Prostate gland (tissue), 2 donors: ENCODE results near the gene MCEE. TPM values are rescaled to one million over a fixed set of nuclear protein-coding genes. Genes with fewer than 3 reads are reported as not detected.

ENCODE experiments used
- DNase-seq: peaks from one replicate; pipeline ENCODE4 v3.0.0-alpha.2; 2019; ENCODE audit warnings: low spot score
- H3K27ac ChIP-seq, 2 donors: fragments of 200-600 bp; sonication (generic); 2 replicates each; pipeline ENCODE4 v1.5.1; 2017 to 2019
- H3K27me3 ChIP-seq: fragments of 200-600 bp; sonication (generic); replicated peaks from 2 replicates; pipeline ENCODE4 v1.5.1; 2019; ENCODE audit not compliant: insufficient read depth
- H3K36me3 ChIP-seq, 2 donors: fragments of 200-600 bp; sonication (generic); 1 replicate in 1 of 2; 2 replicates in 1 of 2; pipeline versions ENCODE4 v1.5.1 to v1.8.1; 2017 to 2019
- H3K4me1 ChIP-seq: fragments of 200-600 bp; sonication (generic); replicated peaks from 2 replicates; pipeline ENCODE4 v1.5.1; 2019
- H3K4me3 ChIP-seq, 2 donors: fragments of 200-600 bp; sonication (generic); 2 replicates each; pipeline ENCODE4 v1.5.1; 2017 to 2019
- H3K9me3 ChIP-seq: fragments of 200-600 bp; sonication (generic); 2 replicates; pipeline ENCODE4 v1.5.1; 2017
- CTCF ChIP-seq, 4 experiments: fragments of 200-600 bp in 2 of 4; fragments of 450-650 bp in 2 of 4; sonication (generic) in 2 of 4; IDR thresholded peaks; 1 replicate in 3 of 4; 2 replicates in 1 of 4; pipeline ENCODE4 v1.5.1; 2016 to 2019; ENCODE audit warnings: antibody characterized with exemption in 4 of 4, mild to moderate bottlenecking in 2 of 4, moderate library complexity in 2 of 4
- POLR2A ChIP-seq: fragments of 450-650 bp; IDR thresholded peaks from one replicate; pipeline ENCODE4 v1.6.1; 2016; ENCODE audit warnings: antibody characterized with exemption, mild to moderate bottlenecking
- POLR2AphosphoS5 ChIP-seq: sonication (generic); formaldehyde crosslinking; IDR thresholded peaks from one replicate; pipeline ENCODE4 v1.6.1; 2017; ENCODE audit warnings: antibody characterized with exemption
- WGBS: methylation state at CpG from one replicate; pipeline ENCODE4 v1.1.5; 2018; 5-methylcytosine and 5-hydroxymethylcytosine counted together
- intact Hi-C: fragments of 100-400 bp; cut with DNase I; formaldehyde crosslinking; loops from one replicate; pipeline ENCODE4 v1.14.2; 2022
- total RNA-seq, 2 donors: library from RNA; depleted of rRNA; stranded (reverse); fragments of >200 nt; gene quantifications; one replicate each; pipeline ENCODE4 v1.1.0, GENCODE V29; 2016

Gene MCEE
- total RNA-seq, 2 donors from 2014 or later: 18.2 to 41.4 TPM

- TF ChIP-seq CTCF (IDR thresholded peaks at IDR 0.05) (no peak), POLR2AphosphoS5 (no peak), POLR2A (no peak)
- DNase-seq: no peak
- intact Hi-C loops: loop anchor here (5.0 kb wide), 1 partner anchor 63 kb away; the partner anchor contains the start of gene NAGK
Measured at GRCh38 chr2:71129902-71130151, 202 bp downstream of the MCEE start.

GRCh38 chr2:71129114-71129901, 721 bp downstream of the MCEE start:
- Histone ChIP-seq H3K36me3 (no peaks in the 10 kb centered on the region), H3K27me3 (no peaks in the 10 kb centered on the region), H3K4me3 (peak overlapping the region; percentile 54 to 89), H3K27ac (peak overlapping the region; percentile 93 to 96), H3K4me1 (peaks cover 6% of the 10 kb centered on the region), H3K9me3 (no peaks in the 10 kb centered on the region)
- under 1% methylated on average over 18 of the region's 18 CpGs for WGBS
- intact Hi-C loops: no loop called here
- peak; percentile 85 for DNase-seq
- TF ChIP-seq CTCF (IDR thresholded peaks at IDR 0.05) (no peak), POLR2A (no peak), POLR2AphosphoS5 (peak; percentile 77)

More at GRCh38 chr2:71129902-71130151, 202 bp downstream of the MCEE start:
- Histone ChIP-seq H3K36me3 (no peaks in the 10 kb centered on the region), H3K4me1 (peaks cover 6% of the 10 kb centered on the region), H3K9me3 (no peaks in the 10 kb centered on the region), H3K4me3 (peak overlapping the region; percentile 54 to 89), H3K27ac (peak overlapping the region; percentile 93 to 96), H3K27me3 (no peaks in the 10 kb centered on the region)
- 0% methylated on average over 12 of the region's 17 CpGs for WGBS

GRCh38 chr2:71126957-71127356, 3.1 kb downstream of the MCEE start:
- intact Hi-C loops: no loop called here
- no peak for TF ChIP-seq POLR2AphosphoS5
- TF ChIP-seq CTCF (IDR thresholded peaks at IDR 0.05): no peak
- no peak for TF ChIP-seq POLR2A
- no peak overlapping the region for H3K27ac ChIP-seq
- H3K27me3 ChIP-seq: no peaks in the 10 kb centered on the region
- 59% methylated on average over 3 of the region's 3 CpGs for WGBS
- no peak overlapping the region for H3K4me3 ChIP-seq
- H3K36me3 ChIP-seq: no peaks in the 10 kb centered on the region
- H3K4me1 ChIP-seq: peaks cover 6% of the 10 kb centered on the region
- no peaks in the 10 kb centered on the region for H3K9me3 ChIP-seq
- no peak for DNase-seq

- no peak overlapping the region for H3K27ac ChIP-seq
- peaks cover 6% of the 10 kb centered on the region for H3K4me1 ChIP-seq
- TF ChIP-seq POLR2A (no peak), CTCF (IDR thresholded peaks at IDR 0.05) (no peak)
- intact Hi-C loops: no loop called here
- H3K4me3 ChIP-seq: no peak overlapping the region
- no peaks in the 10 kb centered on the region for H3K9me3 ChIP-seq
- no peaks in the 10 kb centered on the region for H3K27me3 ChIP-seq
- DNase-seq: no peak
- WGBS: 89% methylated on average over 7 of the region's 7 CpGs
- no peaks in the 10 kb centered on the region for H3K36me3 ChIP-seq
Measured at GRCh38 chr2:71125506-71126294, 4.3 kb downstream of the MCEE start.
